GM19324 (cell line): Measurements from ENCODE around the gene SLC25A13.
"Not testable (repeated sequence)": the region's sequence is repeated elsewhere in the genome, so short reads cannot be mapped to it uniquely, and the experiment has no call there.

Source experiments
- ATAC-seq: cut with Tn5 transposase; IDR thresholded peaks from one replicate; pipeline ENCODE4 v1.9.1; 2021; ENCODE audit warnings: mild to moderate bottlenecking, moderate library complexity; ENCODE audit not compliant: unreplicated experiment, low FRiP score

The SLC25A13 gene

GRCh38 chr7:96326752-96327151, 4.9 kb upstream of the SLC25A13 start:
- ATAC-seq: not testable (repeated sequence)

DNA sequence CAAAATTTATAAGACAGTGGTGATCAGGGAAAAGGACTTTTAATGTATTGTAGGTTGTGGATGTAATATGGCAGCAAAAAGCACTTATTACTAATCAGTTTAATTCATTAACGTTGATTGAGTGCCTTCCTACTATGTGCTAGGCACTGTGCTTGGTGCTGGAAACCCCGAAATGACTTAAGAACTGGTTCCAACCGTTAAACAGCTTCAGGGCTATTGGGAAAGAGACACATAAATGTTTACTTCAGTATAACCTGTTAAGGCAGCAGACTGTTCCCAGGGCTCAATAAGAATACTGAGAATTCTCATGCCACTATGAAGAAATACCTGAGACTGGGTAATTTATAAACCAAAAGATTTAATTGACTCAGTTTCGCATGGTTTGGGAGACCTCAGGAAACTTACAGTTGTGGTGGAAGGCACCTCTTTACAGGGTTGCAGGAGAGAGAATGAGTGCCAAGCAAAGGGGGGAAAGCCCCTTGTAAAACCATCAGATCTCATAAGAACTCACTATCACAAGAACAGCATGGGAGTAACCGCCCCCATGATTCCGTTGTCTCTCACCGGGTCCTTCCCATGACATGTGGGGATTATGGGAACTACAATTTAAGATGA, 1.1 kb upstream of the SLC25A13 start:
- ATAC-seq: no peak

DNA sequence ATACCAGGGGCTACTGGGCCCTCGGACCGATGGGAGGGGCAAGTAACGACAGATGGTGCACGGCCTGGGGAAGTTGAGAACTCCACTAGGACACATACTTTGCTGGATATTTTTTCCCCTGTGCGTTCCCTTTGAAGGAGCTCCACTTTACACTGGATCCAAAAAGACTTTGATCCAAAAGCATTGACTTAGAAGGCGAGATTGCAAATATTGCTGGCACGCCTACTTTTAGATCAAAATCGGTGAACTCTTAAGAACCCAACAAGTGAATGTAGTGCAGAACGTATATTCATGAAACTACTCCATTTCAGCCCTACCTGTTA, 436 bp upstream of the SLC25A13 start:
- no peak for ATAC-seq

GRCh38 chr7:96321031-96321657, 754 bp downstream of the SLC25A13 start:
- peak; percentile 40 for ATAC-seq

GRCh38 chr7:96320442-96320841, 1.5 kb downstream of the SLC25A13 start:
- peak; percentile 25 for ATAC-seq

DNA sequence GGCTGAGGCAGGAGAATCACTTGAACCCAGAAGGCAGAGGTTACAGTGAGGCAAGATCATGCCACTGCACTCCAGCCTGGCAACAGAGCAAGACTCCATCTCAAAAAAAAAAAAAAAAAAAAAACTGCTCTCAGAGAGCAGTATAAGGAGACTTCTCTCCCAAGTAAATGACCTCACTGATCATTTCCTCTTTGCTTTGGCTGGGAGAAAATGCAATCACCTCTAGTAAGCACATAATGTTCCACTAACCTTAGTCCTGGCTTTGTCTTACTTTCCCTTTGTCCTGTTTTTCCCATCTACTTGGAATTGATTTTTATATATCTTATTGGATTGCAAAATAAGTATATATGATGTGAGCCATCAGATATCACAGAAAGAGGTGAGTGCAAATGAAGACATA, 2.5 kb downstream of the SLC25A13 start:
- no peak for ATAC-seq

DNA sequence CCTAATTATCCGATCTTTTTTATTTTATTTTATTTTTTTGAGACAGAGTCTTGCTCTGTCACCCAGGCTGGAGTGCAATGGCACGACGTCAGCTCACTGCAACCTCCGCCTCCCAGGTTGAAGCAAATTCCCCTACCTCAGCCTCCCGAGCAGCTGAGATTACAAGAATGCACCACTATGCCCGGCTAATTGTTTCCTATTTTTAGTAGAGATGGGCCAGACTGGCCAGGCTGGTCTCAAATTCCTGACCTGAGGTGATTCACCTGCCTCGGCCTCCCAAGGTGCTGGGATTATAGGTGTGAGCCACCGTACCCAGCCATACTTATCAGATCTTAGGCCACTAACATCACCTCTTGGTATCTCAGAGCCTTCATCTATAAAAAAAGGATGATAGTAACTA, 4.9 kb downstream of the SLC25A13 start:
- ATAC-seq: no peak

DNA sequence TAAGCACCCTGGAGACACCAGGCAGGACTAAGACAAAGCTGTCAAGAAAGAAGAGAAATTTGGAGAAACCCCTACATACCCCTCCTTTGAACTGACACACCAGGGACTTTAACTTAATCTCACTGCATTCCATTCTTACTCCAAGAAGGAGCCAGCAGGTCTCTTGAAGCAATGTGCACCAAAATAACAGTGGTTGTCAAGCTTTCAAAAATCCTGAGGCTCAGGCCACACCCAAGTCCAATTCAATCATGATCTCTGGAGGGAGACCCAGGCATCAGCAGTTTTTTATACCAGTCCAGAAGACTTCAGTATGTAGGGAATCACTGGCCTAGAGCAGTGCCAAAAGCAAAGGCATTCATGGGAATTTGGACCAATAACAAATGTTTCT, 6.8 kb downstream of the SLC25A13 start:
- ATAC-seq: no peak

- no peak for ATAC-seq
These were observed 7.3 kb downstream of the SLC25A13 start for GRCh38 chr7:96314402-96315124.

GRCh38 chr7:96313940-96314339, 8.0 kb downstream of the SLC25A13 start:
- no peak for ATAC-seq

- ATAC-seq: no peak
These were observed 9.4 kb downstream of the SLC25A13 start for GRCh38 chr7:96312502-96312901.

GRCh38 chr7:96311967-96312366, 9.9 kb downstream of the SLC25A13 start:
- no peak for ATAC-seq

- ATAC-seq: no peak
These were observed 11.8 kb downstream of the SLC25A13 start for GRCh38 chr7:96310110-96310509.

DNA sequence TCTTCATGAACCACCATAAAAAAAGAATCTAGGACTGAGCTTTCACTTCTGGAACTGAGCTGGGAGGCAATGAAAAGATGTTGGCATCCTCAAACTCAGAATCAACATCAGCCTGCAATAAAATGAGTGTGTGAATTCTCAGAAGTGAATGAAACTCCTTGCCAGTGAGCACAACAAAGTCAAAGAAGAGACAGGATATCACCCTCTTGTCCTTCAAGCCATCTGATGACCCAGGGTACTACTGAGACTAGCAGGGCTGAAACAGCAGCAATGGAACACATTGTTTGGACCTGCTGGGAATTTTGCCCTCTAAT, 13.0 kb downstream of the SLC25A13 start:
- no peak for ATAC-seq

DNA sequence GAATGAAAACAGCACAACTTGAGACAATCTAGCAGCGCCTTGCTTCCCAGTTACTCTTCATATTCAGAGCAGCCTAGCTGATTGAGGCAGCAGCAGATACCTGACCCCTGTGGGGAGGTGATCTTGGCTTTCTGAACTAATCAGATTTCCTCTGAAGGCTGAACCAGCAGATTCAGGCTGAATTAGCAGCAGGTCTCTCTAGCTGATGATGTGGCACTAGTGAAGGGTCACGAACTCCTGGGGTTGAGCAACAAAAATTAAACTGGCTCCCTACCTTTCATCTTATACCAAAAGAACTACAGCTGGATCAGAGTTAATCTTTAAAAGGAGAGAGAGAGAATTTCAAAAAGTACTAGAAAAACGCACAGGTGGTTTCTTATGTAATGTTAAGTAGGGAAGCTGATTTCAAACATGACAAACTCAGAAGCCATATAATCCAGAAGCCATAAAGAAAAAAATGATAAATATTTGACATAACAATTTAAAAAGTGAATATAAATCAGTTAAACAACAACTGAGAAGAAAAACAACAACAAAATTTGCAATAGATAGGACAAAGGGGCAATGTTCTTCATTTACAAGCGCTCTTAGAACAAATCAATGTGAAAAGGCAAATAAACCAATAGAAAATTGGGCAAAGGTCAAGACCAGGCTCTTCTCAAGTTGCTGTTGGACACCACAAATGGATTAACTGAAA, 13.5 kb downstream of the SLC25A13 start:
- no peak for ATAC-seq

DNA sequence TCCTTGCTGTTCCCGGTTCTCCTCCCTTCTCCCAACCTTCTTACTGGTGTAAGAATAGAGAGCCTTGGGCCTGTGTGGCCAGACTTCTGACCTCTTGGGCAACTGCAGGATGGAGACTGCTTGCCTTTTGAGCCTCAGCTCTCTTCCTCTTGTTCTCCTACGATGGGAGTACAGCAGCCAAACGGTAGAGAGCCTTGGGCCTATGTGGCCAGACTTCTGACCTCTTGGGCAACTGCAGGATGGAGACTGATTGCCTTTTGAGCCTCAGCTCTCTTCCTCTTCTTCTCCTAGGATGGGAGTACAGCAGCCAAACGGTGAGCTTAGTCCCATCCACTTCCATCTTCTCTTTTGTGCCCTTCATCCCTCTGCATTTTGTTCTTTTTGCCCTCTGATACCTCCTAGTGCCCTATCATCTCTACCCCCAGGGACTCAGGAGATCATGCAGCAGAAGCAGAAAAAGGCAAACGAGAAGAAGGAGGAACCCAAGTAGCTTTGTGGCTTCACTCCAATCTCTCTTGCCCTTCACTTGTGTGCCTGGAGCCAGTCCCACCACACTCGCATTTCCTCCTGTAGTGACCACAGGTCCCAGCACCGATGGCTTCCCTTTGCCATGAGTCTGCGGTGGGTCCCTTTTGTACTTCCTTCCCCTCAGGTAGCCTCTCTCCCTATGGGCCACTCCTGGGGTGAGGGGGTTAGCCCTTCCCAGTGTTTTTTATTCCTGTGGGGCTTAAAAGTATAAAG, 15.3 kb downstream of the SLC25A13 start:
- ATAC-seq: no peak

DNA sequence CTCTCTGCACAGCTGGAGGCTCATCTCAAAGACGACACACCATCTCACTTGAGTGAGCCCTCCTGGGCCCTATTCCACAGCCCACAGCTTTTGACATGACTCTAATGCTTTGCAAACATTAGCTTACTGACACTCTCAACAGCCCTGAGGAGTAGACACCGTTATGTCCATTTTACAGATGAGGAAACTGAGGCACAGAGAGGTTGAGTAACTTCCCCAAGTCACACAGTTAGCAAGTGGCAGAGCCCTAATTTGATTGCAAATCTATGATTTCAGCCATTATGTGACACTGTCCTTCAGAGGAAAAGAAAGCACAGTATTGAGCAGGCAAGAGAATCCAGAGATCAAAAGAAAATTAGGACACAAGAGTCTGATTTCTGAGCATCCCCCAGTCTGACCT, 16.0 kb downstream of the SLC25A13 start:
- ATAC-seq: no peak

- no peak for ATAC-seq
These were observed 17.3 kb downstream of the SLC25A13 start for GRCh38 chr7:96304573-96304972.

DNA sequence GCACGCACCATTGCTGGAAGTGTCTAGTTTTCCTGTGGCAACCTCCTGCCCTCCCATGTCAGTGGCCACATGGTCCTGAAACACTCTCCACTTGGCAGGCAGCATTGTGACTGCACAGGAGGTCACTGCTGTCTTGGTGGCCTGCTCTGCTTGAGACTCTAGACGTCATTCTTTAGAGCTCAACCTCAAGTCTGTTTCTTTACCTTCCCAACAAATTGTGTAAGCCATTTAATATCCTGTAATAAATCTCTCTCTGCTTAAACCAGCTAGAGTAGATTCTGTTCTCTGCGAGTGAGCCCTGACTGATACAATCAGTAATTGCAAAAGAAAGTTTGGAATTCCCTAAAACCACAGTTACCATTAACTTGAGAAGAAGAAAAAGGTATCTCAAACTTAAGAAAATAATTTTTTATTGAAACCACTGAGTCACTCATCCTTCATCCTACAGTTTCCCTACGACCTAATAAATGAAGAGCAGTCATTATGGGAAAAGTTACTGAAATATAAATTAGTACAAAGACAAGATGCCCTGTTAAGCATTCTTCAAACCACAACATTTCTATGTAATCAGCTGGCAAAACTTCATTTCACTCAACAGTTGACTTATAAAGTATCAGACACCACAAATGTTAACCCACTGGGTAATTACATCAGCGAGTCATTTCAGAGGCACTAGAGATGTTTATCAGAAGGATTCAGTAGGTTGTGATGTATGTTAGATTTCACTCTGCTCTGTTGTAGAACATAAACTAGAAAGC, 18.0 kb downstream of the SLC25A13 start:
- no peak for ATAC-seq

- ATAC-seq: no peak
These were observed 18.7 kb downstream of the SLC25A13 start for GRCh38 chr7:96303105-96303685.
